PC-9 (cell line): Measurements from ENCODE around the gene NR4A1.

Experiments
- EZH2 ChIP-seq: fragments of 200-600 bp; sonication (generic); IDR thresholded peaks from 2 replicates; pipeline ENCODE4 v1.8.0; 2017; ENCODE audit warnings: antibody characterized with exemption, low read depth
- TF ChIP-seq, protein P1 (sequence below): fragments of 200-600 bp; sonication (generic); conservative IDR thresholded peaks from 2 replicates; pipeline ENCODE4 v1.6.1; 2017; ENCODE audit warnings: mixed run types, antibody characterized with exemption, mild to moderate bottlenecking, moderate library complexity

DNA sequence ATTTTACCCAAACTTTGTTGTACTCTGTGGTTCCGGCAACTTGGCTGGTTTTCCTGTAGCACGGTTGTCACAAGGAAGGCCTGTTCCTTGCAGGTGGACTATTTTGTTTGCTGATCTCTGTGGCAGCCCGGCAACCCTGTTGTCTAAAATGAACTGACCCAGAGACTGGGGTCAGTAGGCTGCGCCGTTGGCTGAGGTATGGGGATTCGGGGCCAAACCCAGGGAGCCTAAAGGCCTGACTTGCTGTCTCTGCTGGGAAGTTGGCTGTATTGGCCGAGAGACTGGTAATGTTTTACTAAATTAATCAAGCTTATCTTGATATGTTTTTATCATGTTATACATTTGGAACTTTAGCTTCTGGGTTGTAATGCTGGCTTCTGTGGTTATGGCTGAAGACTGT, 42.1 kb downstream of the NR4A1 start:
- TF ChIP-seq, protein P1, sequence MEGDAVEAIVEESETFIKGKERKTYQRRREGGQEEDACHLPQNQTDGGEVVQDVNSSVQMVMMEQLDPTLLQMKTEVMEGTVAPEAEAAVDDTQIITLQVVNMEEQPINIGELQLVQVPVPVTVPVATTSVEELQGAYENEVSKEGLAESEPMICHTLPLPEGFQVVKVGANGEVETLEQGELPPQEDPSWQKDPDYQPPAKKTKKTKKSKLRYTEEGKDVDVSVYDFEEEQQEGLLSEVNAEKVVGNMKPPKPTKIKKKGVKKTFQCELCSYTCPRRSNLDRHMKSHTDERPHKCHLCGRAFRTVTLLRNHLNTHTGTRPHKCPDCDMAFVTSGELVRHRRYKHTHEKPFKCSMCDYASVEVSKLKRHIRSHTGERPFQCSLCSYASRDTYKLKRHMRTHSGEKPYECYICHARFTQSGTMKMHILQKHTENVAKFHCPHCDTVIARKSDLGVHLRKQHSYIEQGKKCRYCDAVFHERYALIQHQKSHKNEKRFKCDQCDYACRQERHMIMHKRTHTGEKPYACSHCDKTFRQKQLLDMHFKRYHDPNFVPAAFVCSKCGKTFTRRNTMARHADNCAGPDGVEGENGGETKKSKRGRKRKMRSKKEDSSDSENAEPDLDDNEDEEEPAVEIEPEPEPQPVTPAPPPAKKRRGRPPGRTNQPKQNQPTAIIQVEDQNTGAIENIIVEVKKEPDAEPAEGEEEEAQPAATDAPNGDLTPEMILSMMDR = no peak
- TF ChIP-seq EZH2 = no peak
